ENCODE data around the gene DPP6. TPM values are rescaled to one million over a fixed set of nuclear protein-coding genes. Genes with fewer than 3 reads are reported as not detected.
"Not testable (repeated sequence)": the region's sequence is repeated elsewhere in the genome, so short reads cannot be mapped to it uniquely, and the experiment has no call there.

Gene DPP6
- total RNA-seq, 1 experiment from 2014 or later: not detected

DNA sequence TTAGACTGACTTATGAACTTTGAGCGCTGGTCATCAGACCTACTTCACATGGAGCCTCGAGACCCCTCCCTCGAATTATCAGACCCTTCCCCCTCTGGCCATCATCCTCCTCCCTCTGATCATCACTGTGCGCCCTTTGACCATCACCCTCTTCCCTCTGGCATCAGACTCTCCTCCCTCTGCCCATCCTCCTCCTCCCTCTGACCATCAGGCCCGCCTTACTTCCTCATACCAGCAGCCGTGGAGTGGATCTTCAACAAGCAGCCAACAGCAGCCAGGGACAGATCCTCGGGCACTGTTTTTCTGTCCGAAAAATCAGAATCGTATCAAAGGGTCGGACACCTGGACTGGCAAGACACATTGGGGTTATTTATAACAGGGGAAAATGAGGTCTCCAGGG is 70.5 kb downstream of the DPP6 start:
- H3K79me2 ChIP-seq (ENCODE audit: low read length); H3K9me2 ChIP-seq (replicated peaks; ENCODE audit: low read length); H3K4me1 ChIP-seq (ENCODE audit: insufficient read depth, low read length); H4K20me1 ChIP-seq (ENCODE audit: low read length); DNase-seq; H2AFZ ChIP-seq (ENCODE audit: low read length); H3K4me2 ChIP-seq (ENCODE audit: low read length); H3K9me3 ChIP-seq (ENCODE audit: low read length); CTCF ChIA-PET; ATAC-seq; H3K9ac ChIP-seq (ENCODE audit: low read length); H3K27ac ChIP-seq (ENCODE audit: low read length); H3F3A ChIP-seq (ENCODE audit: low read length, unreplicated experiment); POLR2A ChIA-PET (ENCODE audit: unreplicated experiment); BruUV-seq (replicated peaks); H3K36me3 ChIP-seq (ENCODE audit: low read depth, low read length); H3K4me3 ChIP-seq (ENCODE audit: low read length); H3K27me3 ChIP-seq (ENCODE audit: low read length); intact Hi-C loops (cut with micrococcal nuclease): not testable (repeated sequence)

- not testable (repeated sequence) for DNase-seq; H3K79me2 ChIP-seq (ENCODE audit: low read length)
These were observed 71.2 kb downstream of the DPP6 start for GRCh38 chr7:154123397-154123796.

GRCh38 chr7:154129142-154129541 is 76.9 kb downstream of the DPP6 start:
- H3K4me1 ChIP-seq (ENCODE audit: insufficient read depth, low read length); DNase-seq; H2AFZ ChIP-seq (ENCODE audit: low read length); H3K4me2 ChIP-seq (ENCODE audit: low read length); H3K4me3 ChIP-seq (ENCODE audit: low read length); H3K36me3 ChIP-seq (ENCODE audit: low read depth, low read length); ATAC-seq; H3K9ac ChIP-seq (ENCODE audit: low read length); H3K27ac ChIP-seq (ENCODE audit: low read length); BruUV-seq (replicated peaks); CTCF ChIA-PET; H3F3A ChIP-seq (ENCODE audit: low read length, unreplicated experiment); intact Hi-C loops (cut with micrococcal nuclease); H4K20me1 ChIP-seq (ENCODE audit: low read length); POLR2A ChIA-PET (ENCODE audit: unreplicated experiment); H3K9me3 ChIP-seq (ENCODE audit: low read length); H3K79me2 ChIP-seq (ENCODE audit: low read length); H3K27me3 ChIP-seq (ENCODE audit: low read length); H3K9me2 ChIP-seq (replicated peaks; ENCODE audit: low read length): not testable (repeated sequence)

More at GRCh38 chr7:154123397-154123796, 71.2 kb downstream of the DPP6 start:
- POLR2A ChIA-PET (ENCODE audit: unreplicated experiment); H3K4me3 ChIP-seq (ENCODE audit: low read length); intact Hi-C loops (cut with micrococcal nuclease); H3K4me2 ChIP-seq (ENCODE audit: low read length); H3K36me3 ChIP-seq (ENCODE audit: low read depth, low read length); BruUV-seq (replicated peaks); H3F3A ChIP-seq (ENCODE audit: low read length, unreplicated experiment); H3K4me1 ChIP-seq (ENCODE audit: insufficient read depth, low read length); H3K27ac ChIP-seq (ENCODE audit: low read length); H3K9me2 ChIP-seq (replicated peaks; ENCODE audit: low read length); CTCF ChIA-PET; H3K9me3 ChIP-seq (ENCODE audit: low read length); H3K27me3 ChIP-seq (ENCODE audit: low read length); H4K20me1 ChIP-seq (ENCODE audit: low read length); H2AFZ ChIP-seq (ENCODE audit: low read length); ATAC-seq; H3K9ac ChIP-seq (ENCODE audit: low read length): not testable (repeated sequence)

DNA sequence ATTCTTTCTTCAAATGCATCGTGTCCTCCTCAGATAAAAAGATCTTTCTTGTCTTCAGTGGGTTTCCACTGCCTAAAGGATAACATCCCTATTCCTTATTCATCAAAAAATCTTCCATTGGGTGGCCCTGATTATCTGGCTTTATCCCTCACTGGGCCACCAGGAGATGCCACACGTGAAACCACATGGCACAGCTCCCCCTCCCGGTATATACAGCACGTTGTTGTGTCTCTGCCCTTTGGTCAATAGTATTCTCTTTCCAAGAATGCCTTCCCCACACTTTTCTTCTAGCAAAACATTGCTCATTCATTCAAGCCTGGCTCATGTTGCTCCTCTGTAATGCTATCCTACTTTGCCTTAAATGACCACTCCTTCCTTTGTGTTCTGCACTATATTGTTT is 80.4 kb downstream of the DPP6 start:
- H3K27ac ChIP-seq (ENCODE audit: low read length); H3K4me2 ChIP-seq (ENCODE audit: low read length); H3K36me3 ChIP-seq (ENCODE audit: low read depth, low read length); intact Hi-C loops (cut with micrococcal nuclease); H3K4me3 ChIP-seq (ENCODE audit: low read length); H3K4me1 ChIP-seq (ENCODE audit: insufficient read depth, low read length); POLR2A ChIA-PET (ENCODE audit: unreplicated experiment); H3K79me2 ChIP-seq (ENCODE audit: low read length); H3K9me2 ChIP-seq (replicated peaks; ENCODE audit: low read length); BruUV-seq (replicated peaks); H3K9me3 ChIP-seq (ENCODE audit: low read length); H4K20me1 ChIP-seq (ENCODE audit: low read length); H3K27me3 ChIP-seq (ENCODE audit: low read length); DNase-seq; H3K9ac ChIP-seq (ENCODE audit: low read length); CTCF ChIA-PET; H3F3A ChIP-seq (ENCODE audit: low read length, unreplicated experiment); H2AFZ ChIP-seq (ENCODE audit: low read length): not testable (repeated sequence)
- 0 out of 2 replicates have a peak, but pooled peaks have one; percentile 40 for ATAC-seq

DNA sequence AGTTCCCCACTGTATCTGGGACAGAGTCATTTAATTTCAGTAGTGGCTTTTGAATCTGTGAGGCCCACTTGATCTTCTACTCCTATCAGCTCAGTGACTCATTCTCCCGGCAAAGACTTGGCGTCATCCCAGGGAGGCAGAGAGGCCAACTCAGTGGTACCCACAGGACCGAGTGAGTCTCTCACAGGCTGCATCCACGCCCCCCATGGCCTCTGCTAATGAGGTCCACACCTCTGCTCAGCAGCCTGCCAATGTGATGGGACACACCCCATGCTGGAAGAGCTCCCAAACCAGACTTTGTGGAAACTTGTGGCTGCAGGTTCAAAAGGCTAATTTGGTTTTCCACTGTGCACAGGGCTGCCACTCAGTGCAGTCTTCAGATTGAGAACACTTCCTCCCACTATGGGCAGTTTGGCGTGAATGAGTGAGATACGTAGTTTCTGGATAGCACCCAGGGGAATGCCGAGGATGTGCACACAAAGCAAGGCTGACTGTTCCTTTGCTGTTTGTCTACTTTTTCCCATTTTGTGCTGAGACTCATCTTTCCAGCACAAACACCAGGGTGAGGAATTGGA is 81.6 kb downstream of the DPP6 start:
- H3F3A ChIP-seq (ENCODE audit: low read length, unreplicated experiment); H3K9me3 ChIP-seq (ENCODE audit: low read length); H3K4me3 ChIP-seq (ENCODE audit: low read length); H3K4me2 ChIP-seq (ENCODE audit: low read length); H3K27ac ChIP-seq (ENCODE audit: low read length); H3K79me2 ChIP-seq (ENCODE audit: low read length); BruUV-seq (replicated peaks); ATAC-seq; H3K9me2 ChIP-seq (replicated peaks; ENCODE audit: low read length); intact Hi-C loops (cut with micrococcal nuclease); H3K9ac ChIP-seq (ENCODE audit: low read length); H3K27me3 ChIP-seq (ENCODE audit: low read length); H2AFZ ChIP-seq (ENCODE audit: low read length); H3K4me1 ChIP-seq (ENCODE audit: insufficient read depth, low read length); DNase-seq; CTCF ChIA-PET; H4K20me1 ChIP-seq (ENCODE audit: low read length); H3K36me3 ChIP-seq (ENCODE audit: low read depth, low read length); POLR2A ChIA-PET (ENCODE audit: unreplicated experiment): not testable (repeated sequence)

GRCh38 chr7:154134698-154135097 is 82.5 kb downstream of the DPP6 start:
- H3K9me3 ChIP-seq (ENCODE audit: low read length); H3K4me1 ChIP-seq (ENCODE audit: insufficient read depth, low read length); H3K9me2 ChIP-seq (replicated peaks; ENCODE audit: low read length); CTCF ChIA-PET; H3K27me3 ChIP-seq (ENCODE audit: low read length); H3K4me3 ChIP-seq (ENCODE audit: low read length); BruUV-seq (replicated peaks); H3K36me3 ChIP-seq (ENCODE audit: low read depth, low read length); POLR2A ChIA-PET (ENCODE audit: unreplicated experiment); H4K20me1 ChIP-seq (ENCODE audit: low read length); H3K4me2 ChIP-seq (ENCODE audit: low read length); H3K79me2 ChIP-seq (ENCODE audit: low read length); H3K27ac ChIP-seq (ENCODE audit: low read length); H2AFZ ChIP-seq (ENCODE audit: low read length); DNase-seq; intact Hi-C loops (cut with micrococcal nuclease); H3F3A ChIP-seq (ENCODE audit: low read length, unreplicated experiment); H3K9ac ChIP-seq (ENCODE audit: low read length); ATAC-seq: not testable (repeated sequence)

DNA sequence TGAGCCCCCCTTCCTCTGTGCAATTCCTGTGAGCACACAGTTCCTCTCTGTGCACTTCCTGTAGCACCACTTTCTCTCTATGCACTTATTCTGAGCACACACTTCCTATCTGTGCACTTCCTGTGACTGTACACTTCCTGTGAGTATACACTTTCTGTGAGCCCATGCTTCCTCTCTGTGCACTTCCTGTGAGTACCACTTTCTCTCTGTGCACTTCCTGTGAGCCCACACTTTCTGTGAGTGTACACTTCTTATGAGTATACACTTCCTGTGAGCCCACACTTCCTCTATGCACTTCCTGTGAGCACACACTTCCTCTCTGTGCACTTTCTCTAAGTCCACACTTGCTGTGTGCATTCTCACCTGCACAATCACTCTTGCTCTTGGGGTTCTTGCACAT is 83.4 kb downstream of the DPP6 start:
- BruUV-seq (replicated peaks); H3K36me3 ChIP-seq (ENCODE audit: low read depth, low read length); intact Hi-C loops (cut with micrococcal nuclease); H3K9me3 ChIP-seq (ENCODE audit: low read length); ATAC-seq; DNase-seq; H3K4me2 ChIP-seq (ENCODE audit: low read length); H3K9ac ChIP-seq (ENCODE audit: low read length); H3K27ac ChIP-seq (ENCODE audit: low read length); H4K20me1 ChIP-seq (ENCODE audit: low read length); H3K4me3 ChIP-seq (ENCODE audit: low read length); H3K27me3 ChIP-seq (ENCODE audit: low read length); POLR2A ChIA-PET (ENCODE audit: unreplicated experiment); H3K79me2 ChIP-seq (ENCODE audit: low read length); H3K4me1 ChIP-seq (ENCODE audit: insufficient read depth, low read length); H3K9me2 ChIP-seq (replicated peaks; ENCODE audit: low read length); H2AFZ ChIP-seq (ENCODE audit: low read length); H3F3A ChIP-seq (ENCODE audit: low read length, unreplicated experiment); CTCF ChIA-PET: not testable (repeated sequence)
